SH-SY5Y (cell line): ENCODE results near the gene POP7.

Experiments
- GATA2 ChIP-seq: IDR thresholded peaks from 2 replicates; pipeline ENCODE4 v1.6.1; 2011; ENCODE audit warnings: mild to moderate bottlenecking, low read depth, low read length
- GATA3 ChIP-seq: IDR thresholded peaks from 2 replicates; pipeline ENCODE4 v1.6.1; 2011; ENCODE audit warnings: low read depth, mild to moderate bottlenecking, low read length, moderate library complexity

GRCh38 chr7:100745184-100745583 lies 39.3 kb downstream of the POP7 start:
- TF ChIP-seq GATA2 (no peak), GATA3 (no peak)
